Tongue (tissue), 2 donors: ENCODE measurements around the gene KCNMA1. TPM values are rescaled to one million over a fixed set of nuclear protein-coding genes. Genes with fewer than 3 reads are reported as not detected.
"Not testable (repeated sequence)": the region's sequence is repeated elsewhere in the genome, so short reads cannot be mapped to it uniquely, and the experiment has no call there.

Experiments
- DNase-seq: peaks from one replicate; pipeline ENCODE4 v3.0.0-alpha.2; 2015
- total RNA-seq: library from RNA; depleted of rRNA; stranded (reverse); fragments of >200 nt; gene quantifications from one replicate; pipeline ENCODE4 v1.2.3, GENCODE V29; 2014

KCNMA1 gene
- total RNA-seq, 1 donor from 2014 or later = 34.3 TPM

GRCh38 chr10:77391605-77392235 is 245.9 kb downstream of the KCNMA1 start:
- peak; percentile 94 for DNase-seq

DNA sequence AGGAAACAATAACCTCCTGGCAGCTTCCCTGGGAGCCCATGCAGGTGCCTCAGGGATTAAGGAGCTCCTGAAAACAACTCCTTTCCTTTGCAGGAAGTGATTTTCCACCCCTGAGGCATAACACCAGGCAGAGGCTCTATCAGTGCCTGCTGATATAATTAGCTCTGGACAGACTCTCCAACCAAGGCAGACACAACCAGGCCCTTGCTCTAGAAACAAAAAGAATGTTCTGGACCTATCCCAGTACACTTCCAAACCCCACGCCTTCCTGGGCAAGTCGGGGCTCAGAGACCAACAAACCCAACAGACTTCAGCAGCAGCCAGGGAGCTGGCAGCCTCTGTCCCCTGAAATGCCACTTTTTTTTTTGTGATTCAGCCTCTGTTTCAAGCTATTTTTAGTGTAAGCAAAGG is 247.1 kb downstream of the KCNMA1 start:
- no peak for DNase-seq

DNA sequence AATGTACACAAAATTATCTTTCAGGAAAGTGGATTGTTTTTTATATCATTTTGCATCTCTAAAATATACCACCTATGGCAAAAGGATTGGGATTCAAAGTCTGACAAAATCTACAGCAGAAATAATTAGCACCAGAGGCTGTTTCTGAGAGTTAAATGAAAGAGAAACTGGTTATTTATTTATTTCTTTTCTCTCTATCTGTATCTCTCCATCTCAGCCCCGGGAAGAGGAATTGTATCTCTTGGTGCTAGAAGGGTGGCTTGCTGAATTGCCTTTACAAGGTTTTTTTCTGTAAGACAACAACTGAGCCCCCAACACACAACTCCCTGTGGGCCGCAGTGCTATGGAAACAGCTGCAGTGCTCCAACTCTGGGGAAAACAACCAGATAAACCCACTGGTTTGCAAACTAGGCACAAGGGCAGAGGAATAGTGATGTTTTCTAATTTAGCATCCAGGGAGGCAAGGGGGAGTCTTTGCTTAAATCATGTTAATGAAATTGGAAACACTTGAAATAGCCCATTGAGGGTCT is 249.0 kb downstream of the KCNMA1 start:
- no peak for DNase-seq

- not testable (repeated sequence) for DNase-seq
Measured at GRCh38 chr10:77387701-77388100, 249.9 kb downstream of the KCNMA1 start.

GRCh38 chr10:77387247-77387646 is 250.4 kb downstream of the KCNMA1 start:
- DNase-seq = no peak

DNA sequence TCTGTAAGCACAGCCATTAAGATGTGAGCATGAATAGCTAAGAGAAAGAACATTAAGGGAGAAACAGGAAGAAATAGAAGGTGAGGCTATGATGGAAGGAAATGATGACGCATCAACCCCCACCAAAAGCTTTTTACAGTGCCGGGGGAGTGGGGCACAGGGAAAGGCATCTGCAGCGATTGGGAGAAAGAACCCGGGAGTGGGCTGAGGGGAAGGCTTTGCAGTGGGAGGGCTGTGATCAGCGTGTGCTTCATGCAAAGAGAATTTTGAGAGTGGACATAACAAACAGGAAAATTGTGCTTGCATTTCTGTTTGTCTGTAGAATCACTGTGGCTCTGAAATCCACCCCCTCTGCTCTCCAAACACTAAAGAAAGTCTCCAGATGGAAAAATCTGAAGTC is 250.8 kb downstream of the KCNMA1 start:
- DNase-seq = peak; percentile 52

- DNase-seq = no peak
Measured at GRCh38 chr10:77386365-77386764, 251.2 kb downstream of the KCNMA1 start.

DNA sequence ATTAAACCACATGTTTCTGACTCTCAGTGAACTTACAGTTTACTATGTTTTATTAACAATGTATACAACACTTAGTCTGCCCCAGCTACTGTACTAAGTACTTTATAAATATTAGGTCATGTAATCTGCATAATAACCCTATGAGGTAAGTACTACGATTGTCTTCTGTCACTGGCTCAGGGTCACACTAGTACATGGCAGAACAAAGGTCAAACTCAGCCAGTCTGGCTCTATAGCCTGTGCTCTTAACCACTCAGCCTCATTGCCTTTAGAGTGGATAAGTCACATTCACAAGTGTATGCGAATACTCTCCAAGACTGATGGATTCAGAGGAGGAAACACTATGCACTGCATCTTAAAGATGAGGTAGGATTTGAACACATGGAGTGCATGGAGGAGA is 252.3 kb downstream of the KCNMA1 start:
- DNase-seq = no peak

DNA sequence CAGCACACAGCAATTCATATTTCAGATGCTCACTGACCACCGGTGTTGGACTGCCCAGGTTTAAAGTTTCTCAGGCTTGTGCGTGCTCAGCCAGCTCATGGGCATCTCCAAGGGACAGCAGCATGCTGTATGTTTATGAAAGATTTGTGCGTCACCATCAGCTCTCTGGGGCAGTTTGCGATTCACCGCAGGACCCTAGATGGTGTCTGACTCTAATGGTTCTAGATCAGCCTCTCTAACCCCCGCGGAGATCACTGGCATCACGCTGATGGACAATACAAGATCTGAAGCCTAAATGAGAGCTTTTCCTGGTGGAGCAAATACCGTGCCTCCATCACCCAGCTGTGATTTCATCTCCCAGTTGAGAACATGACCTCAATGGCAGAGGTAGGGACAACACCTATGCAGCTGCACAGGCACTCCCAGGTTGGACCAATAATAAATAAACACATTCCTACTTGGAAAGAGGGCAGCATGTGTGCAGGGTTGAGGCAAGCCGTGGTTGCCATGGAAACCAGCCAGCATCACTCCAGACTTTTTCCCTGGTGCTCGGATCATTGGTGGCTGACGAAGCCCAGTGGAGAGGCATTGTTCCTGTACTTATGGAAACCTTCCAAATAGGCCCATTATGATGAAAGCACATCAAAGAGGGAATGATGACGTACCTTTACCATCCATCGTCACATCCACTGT is 253.6 kb downstream of the KCNMA1 start:
- DNase-seq = no peak

GRCh38 chr10:77381750-77382149 is 255.9 kb downstream of the KCNMA1 start:
- DNase-seq = no peak

DNA sequence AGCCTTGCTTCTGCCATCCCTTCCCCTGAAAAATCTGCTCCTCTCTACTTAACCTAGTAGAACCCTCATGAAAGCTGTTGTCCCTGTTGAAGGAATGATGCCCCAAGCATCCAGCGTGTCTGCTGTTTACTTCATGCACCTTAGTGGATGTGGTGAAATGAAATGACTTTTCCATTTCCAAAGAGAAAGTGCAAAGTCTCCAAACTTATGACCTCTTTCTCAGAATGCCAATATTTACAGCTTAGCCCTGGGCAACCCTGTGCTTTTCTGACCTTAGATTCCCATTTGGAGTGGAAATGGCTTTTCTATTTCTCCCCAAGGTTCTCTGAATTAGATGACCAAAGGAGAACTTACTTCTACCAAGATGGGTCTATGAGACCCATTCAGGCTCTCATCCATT is 256.9 kb downstream of the KCNMA1 start:
- DNase-seq = no peak

DNA sequence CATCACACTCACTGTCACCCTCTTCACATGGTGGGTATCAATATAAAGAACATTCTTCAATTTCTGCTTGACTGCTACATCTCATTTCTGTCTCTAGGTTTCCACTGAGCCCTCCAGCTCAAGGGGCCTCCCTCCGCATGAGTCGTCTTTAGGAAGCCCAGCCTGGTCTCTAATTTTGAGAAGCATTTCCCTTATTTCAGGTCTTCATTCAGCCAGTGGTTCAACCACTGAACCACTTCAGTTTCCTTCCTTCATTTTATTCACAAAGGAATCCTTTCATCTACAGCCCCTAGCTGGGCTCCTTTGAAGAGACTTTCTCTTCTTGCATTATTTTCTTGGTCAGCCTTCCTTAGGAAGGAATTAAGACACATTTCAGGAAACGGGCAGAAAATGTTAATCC is 257.4 kb downstream of the KCNMA1 start:
- DNase-seq = no peak

- DNase-seq = no peak
Measured at GRCh38 chr10:77378366-77379349, 258.9 kb downstream of the KCNMA1 start.

- DNase-seq = no peak
Measured at GRCh38 chr10:77377678-77378352, 259.8 kb downstream of the KCNMA1 start.

DNA sequence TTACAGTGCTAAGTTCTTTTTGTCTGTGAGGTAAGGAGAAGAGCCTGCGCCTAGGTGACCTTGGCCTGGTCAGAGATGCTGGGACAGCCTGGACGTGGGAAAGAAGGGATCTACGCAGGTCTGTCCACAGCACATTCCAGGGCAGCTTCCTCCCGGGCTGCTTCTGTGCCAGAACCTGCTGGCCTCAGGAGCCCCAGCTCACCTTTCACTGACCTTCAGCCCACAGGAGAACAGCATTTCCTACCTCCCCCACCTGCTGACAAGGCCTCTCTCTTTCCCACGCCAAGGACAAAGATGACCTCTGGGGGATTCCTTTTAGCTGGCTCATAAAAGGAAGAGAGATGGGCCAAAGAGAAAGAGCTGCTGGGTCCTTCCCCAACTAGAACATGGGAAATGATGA is 260.6 kb downstream of the KCNMA1 start:
- no peak for DNase-seq

DNA sequence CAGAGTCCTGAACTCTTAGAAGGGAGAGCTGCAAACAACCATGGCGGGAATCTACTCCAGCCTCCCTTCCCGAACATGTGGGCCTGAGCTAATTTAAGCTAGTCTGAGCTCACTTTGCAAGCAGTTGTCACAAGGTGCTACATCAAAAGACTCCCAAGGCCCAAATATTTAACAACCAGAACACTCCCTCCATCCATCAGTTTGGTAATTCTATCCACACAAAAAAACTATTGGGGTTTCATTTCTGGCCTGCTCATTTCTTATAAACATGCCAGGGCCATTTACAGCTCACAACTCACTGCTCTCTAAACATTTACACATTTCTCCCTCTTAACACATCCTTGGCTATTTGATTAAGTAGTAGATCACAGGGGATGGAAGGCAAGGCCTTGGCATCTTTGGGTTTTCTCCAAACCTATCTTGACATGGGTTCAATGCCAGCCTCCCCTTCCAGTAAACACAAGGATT is 263.4 kb downstream of the KCNMA1 start:
- no peak for DNase-seq

GRCh38 chr10:77371848-77372799 is 265.5 kb downstream of the KCNMA1 start:
- no peak for DNase-seq

DNA sequence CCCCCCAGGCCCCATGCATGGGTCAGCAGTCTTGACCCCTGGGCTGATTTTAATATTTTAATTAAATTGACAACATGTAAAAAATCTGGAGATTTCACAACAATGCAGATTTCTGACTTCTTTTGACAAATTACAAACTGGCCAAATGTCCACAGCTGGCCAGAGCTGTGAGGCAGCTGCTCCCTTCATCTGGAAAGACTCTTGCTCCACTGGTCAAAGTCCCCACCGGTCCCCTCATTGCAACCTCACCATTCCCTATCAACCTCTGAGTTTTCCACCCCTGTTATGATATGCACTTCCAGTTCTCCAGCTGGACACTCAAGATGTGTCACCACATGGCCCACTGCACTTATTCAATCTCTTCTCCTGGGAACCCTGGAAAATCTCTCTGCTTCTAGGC is 266.2 kb downstream of the KCNMA1 start:
- no peak for DNase-seq

GRCh38 chr10:77368006-77368405 is 269.6 kb downstream of the KCNMA1 start:
- DNase-seq = no peak

DNA sequence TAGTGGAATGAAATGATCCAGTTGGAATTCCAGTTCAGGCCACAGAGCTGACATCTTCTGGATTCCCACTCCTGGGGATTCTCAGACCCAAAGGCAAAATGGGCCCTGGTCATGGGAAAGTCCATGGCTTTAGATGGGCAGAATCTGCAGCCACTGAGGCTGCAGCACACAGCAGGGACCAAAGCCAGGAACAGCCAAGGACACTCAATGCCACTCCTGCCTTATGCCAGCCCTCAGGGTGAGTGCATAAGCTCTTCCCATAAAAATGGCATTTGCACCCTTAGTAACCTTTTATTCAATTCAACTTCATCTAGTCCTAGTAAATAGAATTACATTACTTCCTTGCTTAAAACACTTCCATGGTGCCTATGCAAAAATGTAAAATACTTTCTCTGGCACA is 274.4 kb downstream of the KCNMA1 start:
- no peak for DNase-seq

- peak; percentile 76 for DNase-seq
Measured at GRCh38 chr10:77361831-77362230, 275.8 kb downstream of the KCNMA1 start.
